H9 (cell line): ENCODE results near the gene MSI2. TPM values are rescaled to one million over a fixed set of nuclear protein-coding genes. Genes with fewer than 3 reads are reported as not detected.

Source experiments
- DNase-seq: peaks from one replicate; pipeline ENCODE4 v3.0.0-alpha.2; 2017
- H2AFZ ChIP-seq: one replicate; pipeline ENCODE4 v1.6.1; 2013; ENCODE audit warnings: mild to moderate bottlenecking, low read length, control low read depth, moderate library complexity
- H2AK5ac ChIP-seq: 2 replicates; pipeline ENCODE4 v1.6.1; 2013; ENCODE audit warnings: low read length, control low read depth, mixed read lengths; ENCODE audit not compliant: insufficient read length
- H2BK120ac ChIP-seq: one replicate; pipeline ENCODE4 v1.6.1; 2013; ENCODE audit warnings: low read depth, mild to moderate bottlenecking, low read length, control low read depth, inconsistent platforms; ENCODE audit not compliant: poor library complexity, severe bottlenecking
- H2BK12ac ChIP-seq: 2 replicates; pipeline ENCODE4 v1.6.1; 2013; ENCODE audit warnings: low read length, control low read depth, mixed read lengths, low read depth; ENCODE audit not compliant: insufficient read length
- H2BK15ac ChIP-seq: 2 replicates; pipeline ENCODE4 v1.6.1; 2013; ENCODE audit warnings: low read depth, low read length, control low read depth
- H2BK20ac ChIP-seq: one replicate; pipeline ENCODE4 v1.6.1; 2013; ENCODE audit warnings: low read depth, mild to moderate bottlenecking, low read length, control low read depth, inconsistent platforms; ENCODE audit not compliant: poor library complexity, severe bottlenecking
- H2BK5ac ChIP-seq: 2 replicates; pipeline ENCODE4 v1.6.1; 2013; ENCODE audit warnings: low read length, control low read depth, mixed read lengths; ENCODE audit not compliant: insufficient read length
- H3K14ac ChIP-seq: 2 replicates; pipeline ENCODE4 v1.6.1; 2013; ENCODE audit warnings: low read length, control low read depth; ENCODE audit not compliant: insufficient read depth
- H3K18ac ChIP-seq: 2 replicates; pipeline ENCODE4 v1.6.1; 2013; ENCODE audit warnings: low read depth, mild to moderate bottlenecking, mixed read lengths, low read length, control low read depth; ENCODE audit not compliant: insufficient read length
- H3K23ac ChIP-seq: 2 replicates; pipeline ENCODE4 v1.6.1; 2013; ENCODE audit warnings: low read length, control low read depth, mixed read lengths, low read depth; ENCODE audit not compliant: insufficient read length
- H3K23me2 ChIP-seq: 2 replicates; pipeline ENCODE4 v1.6.1; 2013; ENCODE audit warnings: low read depth, mild to moderate bottlenecking, mixed read lengths, low read length, control low read depth; ENCODE audit not compliant: insufficient read length, poor library complexity, severe bottlenecking
- H3K27ac ChIP-seq: 2 replicates; pipeline ENCODE4 v1.5.1; 2013; ENCODE audit warnings: low read length, control low read depth, mixed read lengths, low read depth; ENCODE audit not compliant: insufficient read length
- H3K27me3 ChIP-seq: 2 replicates; pipeline ENCODE4 v1.6.1; 2013; ENCODE audit warnings: low read length, control low read depth, inconsistent platforms; ENCODE audit not compliant: insufficient read depth
- H3K4ac ChIP-seq: 2 replicates; pipeline ENCODE4 v1.6.1; 2013; ENCODE audit warnings: low read depth, mild to moderate bottlenecking, control low read depth, inconsistent platforms, low read length, moderate library complexity
- H3K4me1 ChIP-seq: 2 replicates; pipeline ENCODE4 v1.6.1; 2013; ENCODE audit warnings: low read length, control low read depth, inconsistent platforms; ENCODE audit not compliant: insufficient read depth
- H3K4me2 ChIP-seq: 2 replicates; pipeline ENCODE4 v1.6.1; 2013; ENCODE audit warnings: low read length, control low read depth, mixed read lengths; ENCODE audit not compliant: insufficient read length, insufficient read depth
- H3K56ac ChIP-seq: 2 replicates; pipeline ENCODE4 v1.6.1; 2013; ENCODE audit warnings: low read depth, mild to moderate bottlenecking, mixed read lengths, low read length, control low read depth; ENCODE audit not compliant: insufficient read length
- H3K79me1 ChIP-seq: 2 replicates; pipeline ENCODE4 v1.6.1; 2013; ENCODE audit warnings: low read depth, mild to moderate bottlenecking, moderate library complexity, low read length, control low read depth, inconsistent platforms; ENCODE audit not compliant: insufficient read depth, poor library complexity, severe bottlenecking
- H3K79me2 ChIP-seq: 2 replicates; pipeline ENCODE4 v1.6.1; 2013; ENCODE audit warnings: low read length, control low read depth, inconsistent platforms; ENCODE audit not compliant: insufficient read depth
- H3K9ac ChIP-seq: 2 replicates; pipeline ENCODE4 v1.6.1; 2013; ENCODE audit warnings: low read length, control low read depth, mixed read lengths; ENCODE audit not compliant: insufficient read length; ENCODE audit errors: extremely low read depth
- H3K9me3 ChIP-seq: one replicate; pipeline ENCODE4 v1.6.1; 2013; ENCODE audit warnings: low read depth, low read length, inconsistent platforms; ENCODE audit not compliant: control insufficient read depth
- H3T11ph ChIP-seq: one replicate; pipeline ENCODE4 v1.6.1; 2013; ENCODE audit warnings: mild to moderate bottlenecking, low read length, control low read depth, inconsistent platforms
- H4K20me1 ChIP-seq: one replicate; pipeline ENCODE4 v1.6.1; 2013; ENCODE audit not compliant: control insufficient read depth, insufficient read length, insufficient read depth
- H4K5ac ChIP-seq: 2 replicates; pipeline ENCODE4 v1.6.1; 2013; ENCODE audit warnings: low read depth, mild to moderate bottlenecking, mixed read lengths, low read length, control low read depth; ENCODE audit not compliant: insufficient read length
- H4K8ac ChIP-seq: replicated peaks from 2 replicates; pipeline ENCODE4 v1.6.1; 2013; ENCODE audit warnings: low read length, control low read depth, mixed read lengths, low read depth; ENCODE audit not compliant: insufficient read length
- H4K91ac ChIP-seq: 2 replicates; pipeline ENCODE4 v1.6.1; 2013; ENCODE audit warnings: low read depth, mild to moderate bottlenecking, moderate library complexity, mixed read lengths, low read length, control low read depth; ENCODE audit not compliant: insufficient read length
- H3K27ac Mint-ChIP-seq, 3 experiments: 2 replicates in 2 of 3; 3 replicates in 1 of 3; pipeline ENCODE4 v1.8.0; 2020 to 2021; ENCODE audit warnings: mixed read lengths in 3 of 3, mild to moderate bottlenecking in 1 of 3, moderate library complexity in 1 of 3
- H3K27me3 Mint-ChIP-seq: 2 replicates; pipeline ENCODE4 v1.8.0; 2021; ENCODE audit warnings: low read depth, mild to moderate bottlenecking, moderate library complexity, mixed read lengths
- H3K36me3 Mint-ChIP-seq, 3 experiments: 2 replicates in 2 of 3; 3 replicates in 1 of 3; pipeline ENCODE4 v1.8.0; 2020 to 2021; ENCODE audit warnings: low read depth in 3 of 3, mixed read lengths in 3 of 3; ENCODE audit not compliant: insufficient read depth in 1 of 3
- H3K4me1 Mint-ChIP-seq, 2 experiments: 2 replicates each; pipeline ENCODE4 v1.8.0; 2020; ENCODE audit warnings: mixed read lengths in 2 of 2
- H3K4me3 Mint-ChIP-seq, 2 experiments: 2 replicates in 1 of 2; 3 replicates in 1 of 2; pipeline ENCODE4 v1.8.0; 2020 to 2021; ENCODE audit warnings: mild to moderate bottlenecking in 2 of 2, mixed read lengths in 2 of 2, moderate library complexity in 1 of 2
- H3K9me3 Mint-ChIP-seq, 2 experiments: 2 replicates in 1 of 2; 3 replicates in 1 of 2; pipeline ENCODE4 v1.8.0; 2020; ENCODE audit warnings: mild to moderate bottlenecking in 2 of 2, mixed read lengths in 2 of 2, moderate library complexity in 1 of 2
- CTCF ChIP-seq: fragments of 200-600 bp; sonication (generic); conservative IDR thresholded peaks from 3 replicates; pipeline ENCODE4 v1.8.0; 2021; ENCODE audit warnings: antibody characterized with exemption, mild to moderate bottlenecking
- WGBS: extraction: QIAGEN DNeasy Blood & Tissue Kit; methylation state at CpG from one replicate; pipeline ENCODE4 v1.1.7; 2013; ENCODE audit warnings: missing lambda C conversion rate, low lambda C conversion rate, mixed read lengths; ENCODE audit not compliant: insufficient read length; ENCODE audit errors: extremely low coverage; 5-methylcytosine and 5-hydroxymethylcytosine counted together
- total RNA-seq: library from RNA; stranded (reverse); gene quantifications from 2 replicates; pipeline ENCODE4 v1.2.1, GENCODE V29; 2021

The MSI2 gene
- total RNA-seq, 1 experiment from 2014 or later: 98.5 TPM

DNA sequence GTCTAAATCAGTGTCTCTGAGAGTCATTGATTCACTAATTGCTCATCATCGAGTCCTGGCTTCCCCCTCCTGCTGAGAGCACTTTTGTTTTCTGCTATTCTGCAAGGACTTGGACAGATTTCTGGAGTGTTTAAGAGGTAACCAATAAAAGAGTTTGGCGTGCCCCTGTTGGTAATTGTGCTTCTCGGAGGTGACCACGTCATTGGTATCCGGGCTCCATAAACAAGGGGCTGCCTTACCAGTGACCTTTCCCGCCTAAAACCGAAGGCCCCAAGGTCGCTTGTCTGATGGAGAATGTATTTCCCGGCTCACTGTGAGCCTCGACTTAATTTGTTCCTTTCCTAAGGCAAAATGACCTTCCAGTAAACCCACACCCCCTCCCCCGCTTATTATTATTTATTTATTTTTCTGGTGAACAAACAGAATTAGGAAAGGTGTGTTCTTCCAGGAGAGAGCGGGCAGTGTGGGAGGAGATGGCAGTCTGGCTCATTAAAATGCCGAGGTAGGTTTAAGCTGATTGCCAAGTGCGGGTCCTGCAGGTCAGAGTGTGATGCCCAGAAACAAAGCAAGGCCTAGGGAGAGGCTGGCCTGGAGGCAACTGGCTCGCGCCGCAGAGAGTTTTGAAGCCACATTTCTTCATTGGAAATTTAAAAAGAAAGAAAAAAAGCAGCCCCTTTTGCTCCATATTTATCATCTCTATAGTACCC is 30.2 kb downstream of the MSI2 start:
- H3K9me3 Mint-ChIP-seq: no peaks in the 10 kb centered on the region
- no peaks in the 10 kb centered on the region for H3K23me2 ChIP-seq
- H3K4ac ChIP-seq: no peak overlapping the region
- H3K4me1 ChIP-seq: peaks cover 9% of the 10 kb centered on the region; the same call in 1 of the 2 replicates
- no CpG with 5 or more reads among the region's 17 CpGs for WGBS
- H2AFZ ChIP-seq: no peak overlapping the region
- no peak overlapping the region for H3K18ac ChIP-seq
- no peak overlapping the region for H3K14ac ChIP-seq
- peaks cover 6% of the 10 kb centered on the region for H3K79me1 ChIP-seq
- H2BK15ac ChIP-seq: no peak overlapping the region
- no peaks in the 10 kb centered on the region for H4K20me1 ChIP-seq
- H2BK5ac ChIP-seq: no peak overlapping the region
- H3K36me3 Mint-ChIP-seq: peaks cover 0 to 19% (median 10%) of the 10 kb centered on the region in 3 experiments; a peak in 6 of 7 replicates
- H3T11ph ChIP-seq: no peak overlapping the region
- H4K8ac ChIP-seq: no peak overlapping the region
- no peaks in the 10 kb centered on the region for H3K9me3 ChIP-seq
- no peak overlapping the region for H3K23ac ChIP-seq
- H3K4me2 ChIP-seq: no peak overlapping the region
- H2BK20ac ChIP-seq: no peak overlapping the region
- no peak overlapping the region for H2BK12ac ChIP-seq
- TF ChIP-seq CTCF: no peak
- no peak overlapping the region for H2AK5ac ChIP-seq
- no peak overlapping the region for H3K56ac ChIP-seq
- no peaks in the 10 kb centered on the region for H3K27me3 ChIP-seq
- H3K9ac ChIP-seq: no peak overlapping the region
- H2BK120ac ChIP-seq: no peak overlapping the region
- no peak overlapping the region for H4K5ac ChIP-seq
- H3K4me1 Mint-ChIP-seq: peaks cover 74 to 81% of the 10 kb centered on the region in 2 experiments
- H3K27me3 Mint-ChIP-seq: no peaks in the 10 kb centered on the region
- H3K4me3 Mint-ChIP-seq: peak overlapping the region in 1 of 2 experiments; percentile 12; a peak in 1 of 5 replicates
- no peak overlapping the region for H3K27ac ChIP-seq
- no peaks in the 10 kb centered on the region for H3K79me2 ChIP-seq
- no peak overlapping the region for H4K91ac ChIP-seq
- DNase-seq: no peak
- peak overlapping the region in 2 of 3 experiments; percentile 61 to 92; a peak in 4 of 7 replicates for H3K27ac Mint-ChIP-seq
